Stimulated activated CD4-positive, alpha-beta T cell treated with anti-CD3 and anti-CD28 coated beads, Interleukin-12 subunit alpha, Interleukin-12 subunit beta, amount 100 ng/mL, for 48 hours (primary cell): ENCODE data around the gene SCAF8.
"Not testable (repeated sequence)": the region's sequence is repeated elsewhere in the genome, so short reads cannot be mapped to it uniquely, and the experiment has no call there.

Experiments used
- DNase-seq, 3 donors: peaks; one replicate each; pipeline ENCODE4 v3.0.0-alpha.2; 2020; ENCODE audit warnings: low read depth in 2 of 3, low spot score in 1 of 3

SCAF8 gene

DNA sequence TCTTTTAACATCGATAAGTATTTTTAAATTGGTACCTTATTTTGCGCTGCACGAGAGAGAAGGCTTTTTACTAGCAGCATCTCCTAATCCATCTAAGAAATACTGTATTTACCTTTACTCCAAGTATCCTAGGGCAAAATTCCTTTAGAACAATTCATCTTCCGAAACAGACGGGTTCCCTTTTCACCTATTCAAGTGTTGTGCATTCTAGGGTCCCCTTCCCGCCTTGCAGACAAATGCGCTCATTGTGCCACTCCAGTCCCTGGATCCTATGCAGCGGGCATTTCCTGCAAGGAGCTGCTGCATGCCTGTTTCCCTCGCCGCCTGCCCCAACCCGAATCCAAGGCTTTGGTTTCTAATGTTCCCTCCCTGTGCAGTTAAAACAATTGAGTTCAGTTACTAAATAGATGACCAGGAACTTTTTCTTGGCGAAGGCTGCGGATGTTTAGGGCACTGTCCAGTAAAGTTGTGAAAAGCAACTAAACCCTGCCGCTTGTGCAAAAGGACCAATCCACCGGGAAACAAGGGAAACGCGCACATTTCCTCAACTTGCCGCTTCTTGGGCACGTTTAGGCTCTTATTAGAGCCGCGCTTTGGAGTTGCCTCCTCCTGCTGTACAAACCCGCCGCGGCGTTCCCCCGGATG lies 556 bp upstream of the SCAF8 start:
- DNase-seq, result peak in 1 of 3 donors; percentile 16

- DNase-seq, result peak; percentile 80 to 85 (median 82)
These were observed 588 bp downstream of the SCAF8 start for GRCh38 chr6:154733626-154734382.

DNA sequence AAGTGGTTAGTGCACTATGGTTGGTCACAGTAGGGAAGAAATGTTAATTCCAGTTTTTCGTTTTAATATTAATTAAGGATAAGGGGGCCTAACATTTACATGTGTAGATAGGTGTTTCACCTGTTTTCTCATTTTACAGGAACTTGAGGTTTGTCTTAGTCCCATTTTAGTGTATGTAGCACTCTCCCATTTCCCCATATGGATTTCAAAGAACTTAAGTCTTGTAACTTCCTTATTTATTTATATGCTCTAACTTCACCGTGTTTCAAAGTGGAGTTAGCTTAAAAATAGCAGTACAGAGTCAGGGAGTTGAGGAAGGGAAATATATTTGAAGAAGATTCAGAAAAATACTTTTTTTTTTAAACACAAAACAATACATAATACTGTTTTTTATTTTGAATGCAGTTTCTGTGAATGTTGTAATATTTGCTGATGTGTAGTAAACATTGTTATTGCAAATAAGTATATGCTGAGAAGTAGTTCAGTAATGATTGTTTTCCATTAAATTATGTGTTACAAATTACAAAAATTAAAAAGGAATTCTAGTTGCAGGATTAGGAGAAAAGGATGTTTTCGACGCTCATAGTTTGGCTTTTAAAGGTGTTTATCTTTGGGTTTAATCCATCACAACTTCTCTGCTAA lies 3.5 kb downstream of the SCAF8 start:
- DNase-seq, result no peak

DNA sequence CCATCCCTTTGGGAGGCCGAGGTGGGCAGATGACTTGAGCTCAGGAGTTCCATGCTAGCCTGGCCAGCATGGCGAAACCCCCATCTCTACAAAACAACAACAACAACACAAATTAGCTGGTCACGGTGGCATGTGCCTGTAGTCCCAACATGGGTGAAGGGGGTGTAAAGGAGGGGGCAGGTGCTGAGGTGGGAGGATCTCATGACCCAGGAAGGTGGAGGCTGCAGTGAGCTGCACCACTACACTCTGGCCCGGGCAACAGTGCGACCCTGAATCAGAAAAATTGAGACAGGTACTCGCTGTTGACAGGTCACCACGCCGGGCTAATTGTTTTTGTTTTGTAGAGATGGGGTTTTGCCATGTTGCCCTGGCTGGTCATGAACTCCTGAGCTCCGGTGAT lies 4.2 kb downstream of the SCAF8 start:
- DNase-seq, result no peak

DNA sequence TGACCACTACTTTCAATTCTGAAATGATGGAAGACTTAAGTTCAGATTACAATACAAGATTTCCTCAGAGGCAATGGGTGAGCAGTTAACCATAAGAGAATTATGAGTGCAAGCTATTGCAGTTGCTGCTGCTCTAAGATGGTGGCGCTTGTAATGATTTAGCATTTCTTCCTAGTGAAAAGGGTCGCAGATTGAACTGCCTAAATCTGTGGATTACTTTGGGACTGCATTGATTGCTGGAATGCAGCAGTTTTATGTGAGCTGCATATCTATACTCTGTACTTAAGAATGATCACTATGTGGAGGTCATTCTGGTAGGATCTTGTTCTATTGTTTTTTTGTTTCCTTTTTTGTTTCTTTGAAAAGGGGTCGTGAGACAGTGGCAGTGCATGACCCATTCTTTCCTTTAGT lies 5.3 kb downstream of the SCAF8 start:
- no peak for DNase-seq

GRCh38 chr6:154740658-154741057 lies 7.4 kb downstream of the SCAF8 start:
- DNase-seq, result no peak

DNA sequence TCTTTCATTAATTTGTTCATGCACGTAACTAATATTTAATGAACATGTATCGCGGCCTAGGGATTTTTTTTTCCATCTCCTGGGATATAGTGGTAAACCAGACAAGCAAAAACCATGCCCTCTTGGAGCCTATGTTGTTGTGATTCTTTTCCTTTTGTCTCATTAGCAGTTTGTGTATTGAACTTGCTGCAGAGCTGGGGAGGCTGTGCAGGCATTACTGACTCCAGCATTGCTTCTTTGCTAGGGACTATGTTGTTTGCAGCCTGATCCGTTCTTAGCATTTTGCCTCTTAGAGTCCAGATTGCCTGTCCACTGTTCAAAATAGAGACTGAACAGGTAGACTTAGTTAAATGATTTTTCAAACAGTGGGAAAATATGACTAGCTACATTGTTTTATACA lies 9.7 kb downstream of the SCAF8 start:
- DNase-seq, result no peak

GRCh38 chr6:154744029-154744745 lies 11.0 kb downstream of the SCAF8 start:
- not testable (repeated sequence) for DNase-seq

- no peak for DNase-seq
These were observed 12.0 kb downstream of the SCAF8 start for GRCh38 chr6:154745243-154745642.

GRCh38 chr6:154749341-154749740 lies 16.1 kb downstream of the SCAF8 start:
- no peak for DNase-seq

DNA sequence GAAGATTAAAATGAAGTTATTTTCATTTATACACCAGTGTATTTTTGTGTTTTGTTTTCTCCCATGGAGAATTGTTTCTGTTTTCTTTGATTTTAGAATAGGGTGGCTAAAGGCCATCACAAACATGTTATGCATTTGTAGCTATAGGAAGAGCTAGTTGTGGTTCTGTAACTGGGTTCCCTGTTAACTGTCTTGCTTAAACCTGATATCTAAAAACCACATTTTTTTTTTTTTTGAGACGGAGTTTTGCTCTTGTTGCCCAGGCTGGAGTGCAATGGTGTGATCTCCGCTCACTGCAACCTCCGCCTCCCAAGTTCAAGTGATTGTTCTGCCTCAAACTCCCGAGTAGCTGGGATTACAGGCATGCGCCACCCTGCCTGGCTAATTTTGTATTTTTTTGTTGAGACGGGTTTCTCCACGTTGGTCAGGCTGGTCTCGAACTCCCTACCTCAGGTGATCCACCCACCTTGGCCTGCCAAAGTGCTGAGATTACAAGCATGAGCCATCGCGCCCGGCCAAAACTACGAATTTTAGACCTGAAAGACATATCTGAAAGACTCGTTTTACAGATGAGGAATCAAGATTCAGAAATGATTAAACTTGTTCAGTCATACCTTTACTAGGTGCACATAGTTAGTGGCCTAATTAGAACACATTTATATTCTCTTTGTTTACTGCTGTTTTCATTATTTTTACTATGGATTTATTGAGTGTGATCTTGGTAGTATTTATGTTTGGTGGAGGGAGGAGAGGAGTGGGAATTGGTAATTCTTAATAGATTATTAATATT lies 18.0 kb downstream of the SCAF8 start:
- DNase-seq, result peak in 1 of 3 donors; percentile 20

GRCh38 chr6:154752022-154752421 lies 18.8 kb downstream of the SCAF8 start:
- no peak for DNase-seq

DNA sequence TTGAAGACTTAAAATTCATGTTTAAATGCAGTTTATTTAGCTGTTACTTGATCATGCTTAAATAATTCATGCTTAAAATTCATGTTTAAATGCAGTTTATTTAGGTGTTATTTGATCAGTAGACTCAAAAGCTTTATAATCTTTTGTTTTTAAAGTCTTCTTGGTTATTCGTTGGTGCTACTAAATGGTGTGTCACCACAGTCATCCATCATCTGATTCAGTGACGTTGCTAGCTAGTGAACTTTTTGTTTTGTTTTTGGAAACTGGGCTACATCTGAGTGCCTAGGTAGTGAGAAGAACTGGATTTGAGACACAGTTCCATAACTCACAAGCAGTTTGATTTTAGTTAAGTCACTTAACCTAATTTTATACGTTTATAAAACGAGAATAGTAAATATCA lies 20.9 kb downstream of the SCAF8 start:
- no peak for DNase-seq

DNA sequence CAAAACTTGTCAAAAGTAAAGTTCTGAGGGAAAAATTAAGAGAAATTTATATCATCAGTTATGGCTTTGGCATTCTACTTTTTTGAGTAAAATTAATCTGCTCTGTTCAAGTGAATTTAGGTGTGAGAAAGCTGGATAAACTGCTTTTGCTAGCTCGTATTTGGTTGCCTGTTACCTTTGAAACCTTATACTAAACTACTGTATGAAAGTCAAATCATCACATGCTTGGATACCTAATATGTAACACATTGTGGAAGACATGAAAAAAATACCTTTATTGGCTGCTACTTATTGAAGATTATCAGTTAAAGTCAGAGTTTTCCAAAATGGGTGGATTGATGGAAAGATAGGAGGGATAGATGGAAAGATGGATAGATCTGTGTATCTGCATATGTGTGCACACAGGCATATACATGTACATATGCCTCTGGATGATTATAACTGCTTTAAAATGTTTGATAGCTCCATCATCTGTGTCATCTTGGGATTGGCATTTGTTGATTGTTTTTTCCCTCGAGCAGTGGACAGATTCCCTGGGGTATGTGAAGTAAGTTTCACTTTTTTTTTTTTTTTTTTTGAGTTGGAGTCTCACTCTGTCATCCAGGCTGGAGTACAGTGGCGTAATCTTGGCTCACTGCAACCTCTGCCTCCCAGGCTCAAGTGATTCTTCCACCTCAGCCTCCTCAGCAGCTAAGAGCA lies 24.3 kb downstream of the SCAF8 start:
- no peak for DNase-seq

DNA sequence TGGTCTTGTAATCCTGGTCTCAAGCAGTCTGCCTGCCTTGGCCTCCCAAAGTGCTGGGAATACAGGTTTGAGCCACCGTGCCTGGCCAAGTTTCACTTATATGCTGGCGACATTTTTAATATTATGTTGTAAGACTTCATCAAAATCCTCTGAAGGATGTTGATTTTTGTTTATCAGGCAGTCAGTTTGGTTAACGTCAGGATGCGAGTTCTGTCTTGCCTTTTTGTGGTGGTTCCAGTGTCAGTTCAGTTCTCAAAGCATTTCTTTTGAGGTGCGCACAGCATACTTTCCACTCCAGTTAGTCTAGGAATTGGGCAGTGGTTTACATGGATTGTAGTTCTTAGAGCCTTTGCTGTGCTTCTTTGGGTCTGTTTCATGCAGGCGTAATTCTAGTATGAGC lies 24.9 kb downstream of the SCAF8 start:
- DNase-seq, result no peak

DNA sequence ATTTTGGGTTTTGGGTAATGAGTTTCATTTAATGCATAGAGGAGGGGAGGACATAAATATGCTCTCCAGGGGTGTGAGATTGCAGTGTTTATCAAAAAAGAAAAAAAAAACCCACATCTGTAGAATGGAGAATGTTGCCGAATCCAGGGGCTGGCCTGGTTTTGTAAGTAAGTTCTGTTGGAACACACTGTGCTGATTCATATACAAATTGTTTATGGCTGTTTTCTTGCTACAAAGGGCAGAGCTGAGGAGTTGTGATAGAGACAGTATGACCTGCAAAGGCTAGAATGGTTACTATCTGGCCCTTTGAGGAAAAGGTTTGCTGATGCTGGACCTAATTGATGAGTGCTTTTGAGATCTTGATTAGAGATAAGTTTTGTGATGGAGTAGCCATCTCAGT lies 30.4 kb downstream of the SCAF8 start:
- no peak for DNase-seq

DNA sequence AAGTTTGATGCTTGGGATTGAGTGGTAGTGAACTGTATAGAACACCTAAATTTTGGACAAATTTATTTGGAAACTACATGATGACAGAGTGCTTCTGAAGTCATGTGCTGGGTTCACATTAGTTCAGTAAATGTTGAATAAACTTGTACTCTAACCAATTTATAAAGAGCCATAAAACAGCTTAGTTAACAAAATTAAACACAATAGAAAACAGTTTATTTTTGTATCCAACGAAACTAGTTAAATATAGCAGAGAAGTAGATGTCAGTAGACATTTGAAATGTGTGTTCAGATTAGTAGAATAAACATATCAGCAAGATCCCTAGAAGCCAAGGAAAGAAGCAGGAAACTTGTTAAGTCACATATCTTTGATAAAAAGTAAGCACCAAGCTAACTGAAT lies 32.1 kb downstream of the SCAF8 start:
- no peak for DNase-seq

- no peak for DNase-seq
These were observed 33.1 kb downstream of the SCAF8 start for GRCh38 chr6:154766288-154766687.

GRCh38 chr6:154767003-154767723 lies 33.9 kb downstream of the SCAF8 start:
- DNase-seq, result no peak

DNA sequence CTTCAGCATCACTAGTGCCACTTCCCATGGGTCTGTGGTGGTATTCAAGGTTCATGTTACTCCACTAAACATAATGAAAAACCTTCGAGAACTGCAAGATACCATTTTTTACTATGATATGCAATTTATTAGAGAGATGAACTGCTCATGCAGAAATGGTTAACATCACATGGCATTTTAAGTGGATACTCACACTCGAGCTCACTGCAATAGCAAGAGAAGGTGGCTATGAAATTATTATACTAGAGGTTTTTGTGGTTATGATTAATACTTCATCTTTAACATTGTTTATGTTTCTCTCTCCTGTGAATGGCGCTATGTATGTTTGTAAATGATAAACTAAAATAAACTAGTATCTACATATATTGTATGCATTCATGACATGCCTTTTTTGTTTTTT lies 35.1 kb downstream of the SCAF8 start:
- no peak for DNase-seq
